Measurements from ENCODE around the gene KCNA1.

Gene KCNA1

DNA sequence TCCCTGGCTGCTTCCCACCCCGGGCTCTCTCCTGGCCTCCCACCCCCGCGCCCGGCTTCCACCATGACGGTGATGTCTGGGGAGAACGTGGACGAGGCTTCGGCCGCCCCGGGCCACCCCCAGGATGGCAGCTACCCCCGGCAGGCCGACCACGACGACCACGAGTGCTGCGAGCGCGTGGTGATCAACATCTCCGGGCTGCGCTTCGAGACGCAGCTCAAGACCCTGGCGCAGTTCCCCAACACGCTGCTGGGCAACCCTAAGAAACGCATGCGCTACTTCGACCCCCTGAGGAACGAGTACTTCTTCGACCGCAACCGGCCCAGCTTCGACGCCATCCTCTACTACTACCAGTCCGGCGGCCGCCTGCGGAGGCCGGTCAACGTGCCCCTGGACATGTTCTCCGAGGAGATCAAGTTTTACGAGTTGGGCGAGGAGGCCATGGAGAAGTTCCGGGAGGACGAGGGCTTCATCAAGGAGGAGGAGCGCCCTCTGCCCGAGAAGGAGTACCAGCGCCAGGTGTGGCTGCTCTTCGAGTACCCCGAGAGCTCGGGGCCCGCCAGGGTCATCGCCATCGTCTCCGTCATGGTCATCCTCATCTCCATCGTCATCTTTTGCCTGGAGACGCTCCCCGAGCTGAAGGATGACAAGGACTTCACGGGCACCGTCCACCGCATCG is 1.8 kb downstream of the KCNA1 start:
- DNase-seq = no peak

DNA sequence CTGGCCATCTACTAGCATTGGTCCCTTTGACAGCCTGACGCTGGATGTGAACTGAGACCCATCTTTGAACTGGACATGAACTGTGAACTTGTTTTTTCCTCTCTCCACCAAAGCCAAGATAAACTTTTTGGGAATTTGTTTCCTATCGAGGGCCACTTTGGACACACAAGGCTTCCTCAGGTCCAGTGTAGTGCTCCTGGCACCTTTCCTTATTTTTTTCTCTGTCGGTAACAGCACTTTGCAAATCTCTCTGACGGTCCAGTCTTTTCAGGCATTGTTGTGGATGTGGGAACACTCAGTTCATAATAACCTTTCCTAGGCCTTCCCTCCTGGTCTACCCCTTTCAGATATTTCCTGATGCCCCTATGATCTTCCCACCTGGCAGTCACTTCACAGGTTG is 5.0 kb downstream of the KCNA1 start:
- no peak for DNase-seq

- DNase-seq = no peak
Measured at GRCh38 chr12:4915752-4916151, 6.0 kb downstream of the KCNA1 start.

DNA sequence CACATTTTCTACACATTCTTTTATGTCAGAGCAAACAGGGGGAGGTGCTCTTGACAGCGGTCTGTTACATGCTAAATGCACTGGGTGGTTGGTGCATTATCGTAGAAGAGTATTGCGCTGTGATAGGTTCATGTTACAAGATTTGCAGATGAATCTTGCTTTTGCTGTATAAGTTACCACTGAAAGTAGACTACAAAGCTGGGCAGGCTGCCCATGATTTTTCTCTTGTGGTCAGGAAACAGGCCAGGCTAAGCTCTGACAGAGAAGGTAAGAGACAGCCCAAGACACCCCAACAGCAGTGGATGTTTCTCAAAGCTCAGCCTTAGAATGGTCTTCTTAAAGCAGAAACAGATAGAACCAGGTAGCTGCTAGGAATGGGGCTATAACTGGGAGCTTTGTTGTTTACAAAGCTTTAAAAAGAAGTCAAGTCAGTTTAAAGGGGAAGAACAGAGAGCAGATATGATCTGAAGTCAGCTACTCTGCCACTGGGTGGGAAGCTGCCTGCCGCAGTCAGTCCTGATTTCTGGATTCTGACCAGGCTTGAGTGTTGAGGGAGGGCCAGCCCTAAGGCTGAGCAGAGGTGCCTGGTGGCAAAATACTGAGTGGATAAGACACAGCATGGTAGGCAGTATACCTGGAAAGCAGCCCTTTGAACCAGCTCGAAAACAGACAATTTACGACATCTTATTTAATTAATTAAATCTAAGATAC is 9.4 kb downstream of the KCNA1 start:
- DNase-seq = no peak

DNA sequence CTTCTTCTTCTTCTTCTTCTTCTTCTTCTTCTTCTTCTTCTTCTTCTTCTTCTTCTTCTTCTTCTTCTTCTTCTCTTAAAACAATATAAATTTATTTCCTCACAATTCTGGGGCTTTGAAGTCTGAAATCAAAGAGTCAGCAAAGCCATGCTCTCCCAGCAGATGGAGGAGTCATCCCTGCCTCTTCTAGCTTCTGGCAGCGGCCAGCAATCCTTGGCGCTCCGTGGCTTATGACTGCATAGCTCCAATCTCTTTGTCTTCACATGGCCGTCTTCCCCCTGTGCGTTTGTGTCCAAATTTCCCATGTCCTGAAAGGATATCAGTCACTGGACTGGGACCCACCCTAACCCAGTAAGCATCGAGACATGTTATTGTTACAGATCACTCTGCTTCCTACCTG is 22.9 kb downstream of the KCNA1 start:
- DNase-seq = no peak

- no peak for DNase-seq
Measured at GRCh38 chr12:4933411-4933810, 23.7 kb downstream of the KCNA1 start.

- DNase-seq = no peak
Measured at GRCh38 chr12:4934407-4935035, 24.8 kb downstream of the KCNA1 start.

DNA sequence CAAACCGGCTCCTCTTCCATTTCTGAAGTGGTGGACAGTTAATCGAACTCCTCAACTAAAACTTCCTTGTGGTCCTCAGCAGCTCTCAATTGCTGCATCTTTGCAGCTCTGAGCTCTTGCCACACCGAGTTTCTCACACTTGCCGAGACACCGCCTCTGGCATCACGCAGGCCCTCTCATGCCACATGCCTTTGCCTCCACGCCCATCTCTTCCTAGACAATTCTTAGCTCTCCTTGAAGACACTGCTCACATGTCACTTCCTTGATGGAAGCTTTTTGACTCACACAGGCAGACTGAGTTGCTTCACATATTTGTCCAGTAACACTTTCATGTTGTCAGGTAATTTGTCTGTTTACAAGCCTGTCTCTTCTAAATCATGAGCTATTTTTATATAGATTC is 29.2 kb downstream of the KCNA1 start:
- no peak for DNase-seq

DNA sequence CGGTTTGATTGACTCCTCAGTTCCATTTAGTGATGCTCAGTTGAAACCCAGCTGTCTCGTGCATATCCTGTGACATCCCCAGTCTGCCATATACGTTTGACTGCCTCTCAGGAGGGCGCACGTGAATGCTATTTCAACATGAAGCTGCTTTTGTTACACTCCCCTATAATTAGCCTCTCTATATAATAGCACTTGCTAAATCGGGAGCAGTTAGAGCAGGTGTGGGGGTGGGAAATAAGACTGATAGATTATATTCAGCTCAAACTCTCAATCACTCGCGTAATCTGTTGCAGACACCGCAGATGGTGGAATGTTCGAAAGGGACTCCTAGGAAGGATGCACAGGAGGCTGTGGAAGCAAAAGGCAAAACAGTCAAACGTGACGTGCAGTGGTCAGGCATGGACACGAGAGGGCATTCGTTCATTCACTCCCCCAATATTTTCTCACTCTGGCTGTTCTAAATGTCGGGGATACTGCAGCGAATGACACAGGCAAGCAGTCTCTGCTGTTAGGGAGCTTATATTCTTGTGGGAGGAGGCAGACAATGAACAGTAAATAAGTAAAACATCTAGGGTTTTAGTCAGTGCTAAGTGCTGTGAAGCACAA is 29.8 kb downstream of the KCNA1 start:
- no peak for DNase-seq

- DNase-seq = no peak
Measured at GRCh38 chr12:4943067-4943937, 33.6 kb downstream of the KCNA1 start.

DNA sequence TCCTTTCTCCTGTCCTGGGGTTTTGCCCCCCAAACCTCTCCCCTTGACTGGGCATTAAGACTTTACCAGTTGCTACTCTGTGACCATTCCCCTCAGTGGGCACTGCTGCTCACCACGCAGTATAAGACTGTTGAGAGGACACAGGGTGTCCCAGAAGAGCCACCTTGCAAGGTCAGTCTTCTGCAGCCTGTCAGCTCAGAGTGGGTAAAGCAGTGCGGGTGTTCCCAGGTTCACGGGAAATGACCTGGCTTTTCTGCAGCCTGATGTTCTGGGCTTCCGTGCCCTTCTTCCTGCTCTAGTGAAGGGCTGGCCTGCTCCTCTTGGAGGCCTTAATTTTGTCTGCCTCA is 34.2 kb downstream of the KCNA1 start:
- DNase-seq = no peak

GRCh38 chr12:4947253-4947652 is 37.5 kb downstream of the KCNA1 start:
- DNase-seq = no peak

DNA sequence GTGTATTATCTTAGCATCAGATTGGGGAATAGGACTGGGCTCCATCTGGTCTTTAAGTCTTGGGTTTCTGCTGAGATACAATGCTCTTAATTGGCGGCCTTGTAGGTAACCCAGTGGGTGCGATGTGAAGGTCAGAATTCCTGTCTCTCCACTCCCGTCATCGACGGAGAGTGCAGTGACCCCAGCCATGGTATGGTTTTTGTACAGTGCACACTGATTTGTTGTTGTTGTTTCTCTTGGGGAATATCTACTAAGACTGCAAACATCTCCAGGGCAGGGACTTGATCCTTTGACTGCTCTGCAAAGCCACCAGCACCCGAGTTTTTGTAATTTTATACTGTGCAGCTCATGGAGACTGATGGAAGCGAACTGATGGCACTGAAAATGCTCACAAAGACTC is 41.4 kb downstream of the KCNA1 start:
- DNase-seq = no peak

DNA sequence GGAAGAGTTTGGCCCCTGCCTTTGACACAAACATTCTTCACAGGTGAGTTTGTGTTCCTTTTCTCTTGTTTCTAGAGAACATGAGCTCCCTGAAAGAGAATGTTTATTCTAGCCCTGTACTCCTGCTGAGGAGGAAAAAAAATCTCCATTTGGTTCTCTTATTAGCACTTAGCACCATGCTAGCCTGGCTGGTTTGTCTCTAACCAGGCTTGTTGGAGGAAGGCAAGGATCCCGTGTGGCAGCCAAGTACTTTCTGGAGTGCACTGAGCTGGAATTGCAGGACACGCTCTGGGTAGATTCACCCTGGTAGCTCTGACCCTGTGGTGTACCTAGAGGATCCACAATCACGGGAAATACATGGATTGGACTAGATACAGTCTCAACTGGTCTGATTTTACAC is 41.9 kb downstream of the KCNA1 start:
- DNase-seq = no peak

GRCh38 chr12:4954621-4955354 is 45.1 kb downstream of the KCNA1 start:
- DNase-seq = no peak

DNA sequence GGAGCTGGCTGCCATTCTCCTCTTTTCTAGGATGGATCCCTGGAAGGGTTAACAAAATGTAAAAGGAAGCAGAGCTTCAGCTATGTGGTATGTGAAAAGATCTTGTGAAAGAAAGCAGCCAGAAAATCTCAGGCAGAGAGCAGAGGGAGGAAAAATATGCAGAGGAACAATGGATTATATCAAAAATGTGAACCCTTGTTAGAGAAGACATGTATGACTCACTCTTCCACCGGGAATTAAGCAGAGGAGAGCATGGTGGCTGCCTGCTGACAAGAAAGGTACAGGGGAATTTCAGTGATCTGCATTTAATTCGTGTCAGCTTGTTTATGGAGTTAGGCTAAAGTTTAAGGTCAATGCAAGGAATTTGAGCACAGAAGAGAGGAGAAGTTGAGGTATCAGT is 46.3 kb downstream of the KCNA1 start:
- DNase-seq = no peak

DNA sequence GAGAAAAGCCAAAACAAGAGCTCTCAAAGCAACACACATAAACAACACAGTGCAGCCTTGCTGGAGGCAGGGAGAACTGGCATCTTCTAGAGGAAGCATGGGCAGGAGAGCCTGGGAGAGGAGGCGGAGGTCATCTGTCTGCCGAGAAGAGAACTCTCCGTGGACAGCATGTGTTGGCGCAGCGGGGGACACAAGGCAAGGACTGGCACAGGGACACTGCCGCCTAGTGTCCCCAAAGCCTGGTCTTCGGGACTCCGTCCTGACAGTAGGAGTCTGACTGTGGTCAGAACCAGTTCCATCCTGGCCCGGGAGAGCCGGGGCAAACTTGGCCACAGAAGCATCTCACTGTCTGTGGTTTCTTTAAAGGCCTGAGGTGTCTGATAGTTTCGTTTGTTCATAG is 47.3 kb downstream of the KCNA1 start:
- DNase-seq = no peak

DNA sequence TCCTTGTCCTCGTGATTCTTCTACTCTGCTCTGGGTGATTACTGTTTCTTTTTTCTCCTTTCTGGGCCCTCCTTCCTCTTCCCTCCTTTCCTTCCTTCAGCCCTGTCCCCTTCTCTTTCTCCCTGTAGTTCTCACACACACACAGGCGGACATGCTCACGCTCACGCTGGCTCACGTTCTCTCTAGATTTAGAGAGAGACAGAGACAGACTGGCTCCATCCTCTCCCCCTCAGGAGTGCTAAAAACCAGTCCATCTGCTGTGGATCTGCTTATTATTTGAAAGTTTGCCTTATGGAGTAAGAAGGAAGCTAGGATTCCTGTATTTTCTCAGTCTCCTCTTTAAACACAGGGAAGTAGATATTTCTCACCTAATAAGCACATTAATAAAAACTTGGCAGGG is 48.1 kb downstream of the KCNA1 start:
- no peak for DNase-seq

GRCh38 chr12:4958697-4959375 is 49.1 kb downstream of the KCNA1 start:
- DNase-seq = no peak

GRCh38 chr12:4959381-4959780 is 49.7 kb downstream of the KCNA1 start:
- no peak for DNase-seq

DNA sequence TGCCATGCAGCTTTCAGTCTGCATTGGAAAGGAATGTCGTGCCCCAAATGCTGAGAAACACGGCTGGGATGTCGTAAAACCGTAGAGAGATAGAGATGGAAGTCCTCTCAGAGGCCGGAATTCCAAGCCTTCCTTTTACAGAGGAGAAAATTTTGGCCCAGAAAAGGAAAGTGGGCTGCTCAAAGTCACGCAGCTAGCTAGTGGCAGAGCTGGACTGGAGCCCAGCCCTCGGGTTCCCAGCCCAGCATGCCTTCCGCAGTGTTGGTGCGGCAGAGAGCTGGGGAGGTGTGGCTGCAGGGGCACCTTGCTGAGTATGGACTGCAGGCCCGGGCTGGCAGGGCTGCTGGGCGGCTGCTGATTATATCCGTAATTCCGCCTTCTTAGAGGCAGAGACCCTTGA is 50.3 kb downstream of the KCNA1 start:
- no peak for DNase-seq

- DNase-seq = no peak
Measured at GRCh38 chr12:4960547-4960946, 50.8 kb downstream of the KCNA1 start.
